ENCODE results near the gene DNAH2. TPM values are rescaled to one million over a fixed set of nuclear protein-coding genes. Genes with fewer than 3 reads are reported as not detected.

Gene DNAH2
- total RNA-seq, 5 donors from 2014 or later (not counting 1 experiment from before 2014, with no cell fraction given): not detected

DNA sequence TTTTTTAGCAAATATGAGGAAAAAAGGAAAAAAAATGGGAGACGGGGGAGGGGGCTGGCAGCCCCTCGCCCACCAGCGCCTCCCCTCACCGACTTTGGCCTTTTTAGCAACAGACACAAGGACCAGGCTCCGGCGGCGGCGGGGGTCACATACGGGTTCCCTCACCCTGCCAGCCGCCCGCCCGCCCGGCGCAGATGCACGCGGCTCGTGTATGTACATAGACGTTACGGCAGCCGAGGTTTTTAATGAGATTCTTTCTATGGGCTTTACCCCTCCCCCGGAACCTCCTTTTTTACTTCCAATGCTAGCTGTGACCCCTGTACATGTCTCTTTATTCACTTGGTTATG, 136.1 kb downstream of the DNAH2 start:
- no peak overlapping the region for H3K27ac Mint-ChIP-seq
- DNase-seq (peak in 1 of 35 experiments; percentile 31), ATAC-seq (replicated peaks in 1 of 4) (no peak)
- ChIA-PET CTCF (interaction anchor here (0.6 to 0.7 kb wide), 2 partner anchors 32 to 212 kb away, joined by 3 to 8 read pairs; no protein-coding TSS in a partner anchor), POLR2A (interaction anchor here in 1 of 2 donors (0.6 kb wide), 1 partner anchor 52 kb away, joined by 3 read pairs; no protein-coding TSS in a partner anchor)
- peaks cover 8% of the 10 kb centered on the region for H3K36me3 Mint-ChIP-seq
- H3K4me1 ChIP-seq (ENCODE audit: control insufficient read depth in 1 of 2, extremely low read depth in 1 of 2, insufficient read depth in 2 of 2, low read length in 2 of 2): peaks cover 15 to 48% of the 10 kb centered on the region in 2 experiments
- WGBS (ENCODE audit: insufficient coverage): 87% methylated on average over 15 of the region's 21 CpGs
- peaks cover 5 to 30% of the 10 kb centered on the region in 2 donors for H3K36me3 ChIP-seq (ENCODE audit: control insufficient read depth in 2 of 2, extremely low read depth in 1 of 2, insufficient read depth in 1 of 2, low read length in 1 of 2)
- H3K27me3 ChIP-seq (replicated peaks in 1 of 2; ENCODE audit: control insufficient read depth in 2 of 2, extremely low read depth in 1 of 2, insufficient read depth in 2 of 2, low read length in 1 of 2): no peaks in the 10 kb centered on the region
- no peaks in the 10 kb centered on the region for H3K9me3 Mint-ChIP-seq
- peak overlapping the region in 1 of 3 donors; percentile 33 for H3K4me3 Mint-ChIP-seq
- H3K27me3 Mint-ChIP-seq: no peaks in the 10 kb centered on the region
- no peak overlapping the region for H3K27ac ChIP-seq (ENCODE audit: low read length)
- H3K9me3 ChIP-seq: no peaks in the 10 kb centered on the region
- H3K4me1 Mint-ChIP-seq: peaks cover 16 to 23% (median 21%) of the 10 kb centered on the region in 3 donors
- no peak overlapping the region for H3K4me3 ChIP-seq (ENCODE audit: control insufficient read depth in 1 of 2, extremely low read depth in 1 of 2, low read length in 1 of 2)

DNA sequence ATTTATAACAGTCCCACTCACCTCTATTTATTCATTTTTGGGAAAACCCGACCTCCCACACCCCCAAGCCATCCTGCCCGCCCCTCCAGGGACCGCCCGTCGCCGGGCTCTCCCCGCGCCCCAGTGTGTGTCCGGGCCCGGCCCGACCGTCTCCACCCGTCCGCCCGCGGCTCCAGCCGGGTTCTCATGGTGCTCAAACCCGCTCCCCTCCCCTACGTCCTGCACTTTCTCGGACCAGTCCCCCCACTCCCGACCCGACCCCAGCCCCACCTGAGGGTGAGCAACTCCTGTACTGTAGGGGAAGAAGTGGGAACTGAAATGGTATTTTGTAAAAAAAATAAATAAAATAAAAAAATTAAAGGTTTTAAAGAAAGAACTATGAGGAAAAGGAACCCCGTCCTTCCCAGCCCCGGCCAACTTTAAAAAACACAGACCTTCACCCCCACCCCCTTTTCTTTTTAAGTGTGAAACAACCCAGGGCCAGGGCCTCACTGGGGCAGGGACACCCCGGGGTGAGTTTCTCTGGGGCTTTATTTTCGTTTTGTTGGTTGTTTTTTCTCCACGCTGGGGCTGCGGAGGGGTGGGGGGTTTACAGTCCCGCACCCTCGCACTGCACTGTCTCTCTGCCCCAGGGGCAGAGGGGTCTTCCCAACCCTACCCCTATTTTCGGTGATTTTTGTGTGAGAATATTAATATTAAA, 136.7 kb downstream of the DNAH2 start:
- DNase-seq: peak in 1 of 35 experiments; percentile 10
- H3K27ac Mint-ChIP-seq: no peak overlapping the region
- no peak overlapping the region for H3K4me3 ChIP-seq (ENCODE audit: control insufficient read depth in 1 of 2, extremely low read depth in 1 of 2, low read length in 1 of 2)
- H3K36me3 Mint-ChIP-seq: peaks cover 8% of the 10 kb centered on the region
- ATAC-seq (replicated peaks in 1 of 4): no peak
- no peak overlapping the region for H3K27ac ChIP-seq (ENCODE audit: low read length)
- no peaks in the 10 kb centered on the region for H3K27me3 Mint-ChIP-seq
- H3K9me3 Mint-ChIP-seq: no peaks in the 10 kb centered on the region
- peaks cover 16 to 23% (median 21%) of the 10 kb centered on the region in 3 donors for H3K4me1 Mint-ChIP-seq
- ChIA-PET POLR2A (no interaction called here), CTCF (no interaction called here)
- H3K27me3 ChIP-seq (replicated peaks in 1 of 2; ENCODE audit: control insufficient read depth in 2 of 2, extremely low read depth in 1 of 2, insufficient read depth in 2 of 2, low read length in 1 of 2): no peaks in the 10 kb centered on the region
- H3K4me1 ChIP-seq (ENCODE audit: control insufficient read depth in 1 of 2, extremely low read depth in 1 of 2, insufficient read depth in 2 of 2, low read length in 2 of 2): peaks cover 15 to 53% of the 10 kb centered on the region in 2 experiments
- no peaks in the 10 kb centered on the region for H3K9me3 ChIP-seq
- 87% methylated on average over 3 of the region's 31 CpGs for WGBS (ENCODE audit: insufficient coverage)
- peaks cover 3 to 26% of the 10 kb centered on the region in 2 donors for H3K36me3 ChIP-seq (ENCODE audit: control insufficient read depth in 2 of 2, extremely low read depth in 1 of 2, insufficient read depth in 1 of 2, low read length in 1 of 2)
- peak overlapping the region in 1 of 3 donors; percentile 33 for H3K4me3 Mint-ChIP-seq

- H3K27me3 Mint-ChIP-seq: no peaks in the 10 kb centered on the region
- H3K4me1 Mint-ChIP-seq: peaks cover 16 to 25% (median 21%) of the 10 kb centered on the region in 3 donors
- no peaks in the 10 kb centered on the region for H3K9me3 ChIP-seq
- no peak within 1 kb of the TSS for H3K27ac ChIP-seq (ENCODE audit: low read length)
- peak within 1 kb of the TSS in 2 of 3 donors; percentile 13 to 33 for H3K4me3 Mint-ChIP-seq
- peaks cover 15 to 53% of the 10 kb centered on the region in 2 experiments for H3K4me1 ChIP-seq (ENCODE audit: control insufficient read depth in 1 of 2, extremely low read depth in 1 of 2, insufficient read depth in 2 of 2, low read length in 2 of 2)
- peaks cover 7% of the 10 kb centered on the region for H3K36me3 Mint-ChIP-seq
- 92% methylated on average over 45 of the region's 57 CpGs for WGBS (ENCODE audit: insufficient coverage)
- peak in 4 of 35 experiments; percentile 24 to 38 (median 26) for DNase-seq
- CTCF ChIA-PET: no interaction called here
- ATAC-seq (replicated peaks in 1 of 4): no peak
- H3K27ac Mint-ChIP-seq: peak within 1 kb of the TSS in 1 of 2 donors; percentile 48
- H3K27me3 ChIP-seq (replicated peaks in 1 of 2; ENCODE audit: control insufficient read depth in 2 of 2, extremely low read depth in 1 of 2, insufficient read depth in 2 of 2, low read length in 1 of 2): no peaks in the 10 kb centered on the region
- POLR2A ChIA-PET: interaction anchor here in 1 of 2 donors (0.6 to 0.7 kb wide), 2 partner anchors 10 to 43 kb away, joined by 6 to 13 read pairs; no protein-coding TSS in a partner anchor
- H3K36me3 ChIP-seq (ENCODE audit: control insufficient read depth in 2 of 2, extremely low read depth in 1 of 2, insufficient read depth in 1 of 2, low read length in 1 of 2): peaks cover 3 to 20% of the 10 kb centered on the region in 2 donors
- H3K4me3 ChIP-seq (ENCODE audit: control insufficient read depth in 1 of 2, extremely low read depth in 1 of 2, low read length in 1 of 2): no peak within 1 kb of the TSS
- H3K9me3 Mint-ChIP-seq: no peaks in the 10 kb centered on the region
Observed at GRCh38 chr17:7854851-7855659, 137.5 kb downstream of the DNAH2 start, which contains the start of gene TMEM88. TMEM88 (plus strand) TSS chr17:7855066; CDS start chr17:7855075, 9 bp downstream.

DNA sequence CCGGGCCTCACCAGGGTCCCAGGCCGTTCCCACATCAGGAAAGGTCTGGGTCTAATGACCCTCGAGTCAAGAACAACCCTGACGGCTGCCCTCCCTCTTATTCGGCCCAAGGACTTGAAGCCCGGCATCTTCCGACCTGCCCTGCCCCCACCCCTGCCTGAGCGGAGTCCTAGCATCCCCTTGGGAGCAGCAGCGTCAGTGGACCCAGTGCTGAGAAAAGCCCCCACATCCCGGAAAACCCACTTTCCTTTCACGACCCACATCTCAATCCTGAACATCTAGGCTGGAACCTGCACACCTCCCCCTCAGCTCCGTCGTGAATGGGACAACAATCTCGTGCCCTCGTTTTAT, 138.1 kb downstream of the DNAH2 start:
- ATAC-seq (replicated peaks in 1 of 4) (no peak), DNase-seq (no peak)
- no peaks in the 10 kb centered on the region for H3K9me3 Mint-ChIP-seq
- 53% methylated on average over 12 of the region's 15 CpGs for WGBS (ENCODE audit: insufficient coverage)
- H3K9me3 ChIP-seq: no peaks in the 10 kb centered on the region
- peaks cover 3 to 18% of the 10 kb centered on the region in 2 donors for H3K36me3 ChIP-seq (ENCODE audit: control insufficient read depth in 2 of 2, extremely low read depth in 1 of 2, insufficient read depth in 1 of 2, low read length in 1 of 2)
- no peaks in the 10 kb centered on the region for H3K27me3 ChIP-seq (replicated peaks in 1 of 2; ENCODE audit: control insufficient read depth in 2 of 2, extremely low read depth in 1 of 2, insufficient read depth in 2 of 2, low read length in 1 of 2)
- ChIA-PET POLR2A (interaction anchor here (0.6 to 1.9 kb wide), 3 partner anchors 11 to 43 kb away, joined by 6 to 13 read pairs (median 11); no protein-coding TSS in a partner anchor), CTCF (no interaction called here)
- H3K4me1 Mint-ChIP-seq: peaks cover 15 to 22% (median 19%) of the 10 kb centered on the region in 3 donors
- no peak overlapping the region for H3K27ac ChIP-seq (ENCODE audit: low read length)
- H3K4me3 Mint-ChIP-seq: peak overlapping the region in 1 of 3 donors; percentile 13
- H3K36me3 Mint-ChIP-seq: peaks cover 7% of the 10 kb centered on the region
- peak overlapping the region in 1 of 2 donors; percentile 48 for H3K27ac Mint-ChIP-seq
- no peaks in the 10 kb centered on the region for H3K27me3 Mint-ChIP-seq
- peaks cover 15 to 53% of the 10 kb centered on the region in 2 experiments for H3K4me1 ChIP-seq (ENCODE audit: control insufficient read depth in 1 of 2, extremely low read depth in 1 of 2, insufficient read depth in 2 of 2, low read length in 2 of 2)
- no peak overlapping the region for H3K4me3 ChIP-seq (ENCODE audit: control insufficient read depth in 1 of 2, extremely low read depth in 1 of 2, low read length in 1 of 2)

GRCh38 chr17:7856011-7856810, 138.7 kb downstream of the DNAH2 start:
- peaks cover 9 to 17% (median 13%) of the 10 kb centered on the region in 3 donors for H3K4me1 Mint-ChIP-seq
- peaks cover 7% of the 10 kb centered on the region for H3K36me3 Mint-ChIP-seq
- H3K27me3 Mint-ChIP-seq: no peaks in the 10 kb centered on the region
- POLR2A ChIA-PET: interaction anchor here (0.6 to 1.9 kb wide), 4 partner anchors 11 to 42 kb away, joined by 6 to 13 read pairs (median 10); no protein-coding TSS in a partner anchor
- DNase-seq (peak in 9 of 35 experiments; percentile 16 to 48 (median 31)), ATAC-seq (replicated peaks in 1 of 4) (no peak)
- Histone ChIP-seq H3K4me3 (ENCODE audit: control insufficient read depth in 1 of 2, extremely low read depth in 1 of 2, low read length in 1 of 2) (peak overlapping the region; percentile 72 to 83), H3K36me3 (ENCODE audit: control insufficient read depth in 2 of 2, extremely low read depth in 1 of 2, insufficient read depth in 1 of 2, low read length in 1 of 2) (peaks cover 3 to 21% of the 10 kb centered on the region in 2 donors), H3K9me3 (no peaks in the 10 kb centered on the region), H3K27me3 (replicated peaks in 1 of 2; ENCODE audit: control insufficient read depth in 2 of 2, extremely low read depth in 1 of 2, insufficient read depth in 2 of 2, low read length in 1 of 2) (no peaks in the 10 kb centered on the region), H3K27ac (ENCODE audit: low read length) (peak overlapping the region; percentile 89), H3K4me1 (ENCODE audit: control insufficient read depth in 1 of 2, extremely low read depth in 1 of 2, insufficient read depth in 2 of 2, low read length in 2 of 2) (peaks cover 14 to 48% of the 10 kb centered on the region in 2 experiments)
- 11% methylated on average over 24 of the region's 29 CpGs for WGBS (ENCODE audit: insufficient coverage)
- H3K4me3 Mint-ChIP-seq: no peak overlapping the region
- H3K27ac Mint-ChIP-seq: no peak overlapping the region
- no peaks in the 10 kb centered on the region for H3K9me3 Mint-ChIP-seq
- CTCF ChIA-PET: interaction anchor here in 1 of 2 donors (1.0 to 1.5 kb wide), 6 partner anchors 11 to 169 kb away, joined by 3 to 9 read pairs (median 7); partner anchors contain the start of genes KDM6B, RNF227, TP53 and WRAP53

All from T-cell (primary cell).